ENCODE measurements around the gene ZMYND8.
"Not testable (repeated sequence)": the region's sequence is repeated elsewhere in the genome, so short reads cannot be mapped to it uniquely, and the experiment has no call there.

Gene ZMYND8

GRCh38 chr20:47310729-47311128, 45.8 kb downstream of the ZMYND8 start:
- no peak for DNase-seq (ENCODE audit: low read depth)

GRCh38 chr20:47309806-47310426, 46.6 kb downstream of the ZMYND8 start:
- no peak for DNase-seq (ENCODE audit: low read depth)

GRCh38 chr20:47309394-47309793, 47.1 kb downstream of the ZMYND8 start:
- DNase-seq (ENCODE audit: low read depth), result no peak

DNA sequence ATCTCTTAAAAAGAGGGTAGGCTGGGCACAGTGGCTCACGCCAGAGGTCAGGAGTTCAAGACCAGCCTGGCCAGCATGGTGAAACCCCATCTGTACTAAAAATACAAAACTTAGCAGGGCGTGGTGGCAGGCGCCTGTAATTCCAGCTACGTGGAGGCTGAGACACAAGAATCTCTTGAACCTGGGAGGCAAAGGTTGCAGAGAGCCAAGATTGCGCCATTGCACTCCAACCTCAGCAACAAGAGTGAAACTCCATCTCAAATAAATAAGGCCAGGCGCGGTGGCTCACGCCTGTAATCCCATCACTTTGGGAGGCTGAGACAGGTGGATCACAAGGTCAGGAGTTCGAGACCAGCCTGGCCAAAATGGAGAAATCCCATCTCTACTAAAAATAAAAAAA, 48.9 kb downstream of the ZMYND8 start:
- DNase-seq (ENCODE audit: low read depth), result not testable (repeated sequence)

DNA sequence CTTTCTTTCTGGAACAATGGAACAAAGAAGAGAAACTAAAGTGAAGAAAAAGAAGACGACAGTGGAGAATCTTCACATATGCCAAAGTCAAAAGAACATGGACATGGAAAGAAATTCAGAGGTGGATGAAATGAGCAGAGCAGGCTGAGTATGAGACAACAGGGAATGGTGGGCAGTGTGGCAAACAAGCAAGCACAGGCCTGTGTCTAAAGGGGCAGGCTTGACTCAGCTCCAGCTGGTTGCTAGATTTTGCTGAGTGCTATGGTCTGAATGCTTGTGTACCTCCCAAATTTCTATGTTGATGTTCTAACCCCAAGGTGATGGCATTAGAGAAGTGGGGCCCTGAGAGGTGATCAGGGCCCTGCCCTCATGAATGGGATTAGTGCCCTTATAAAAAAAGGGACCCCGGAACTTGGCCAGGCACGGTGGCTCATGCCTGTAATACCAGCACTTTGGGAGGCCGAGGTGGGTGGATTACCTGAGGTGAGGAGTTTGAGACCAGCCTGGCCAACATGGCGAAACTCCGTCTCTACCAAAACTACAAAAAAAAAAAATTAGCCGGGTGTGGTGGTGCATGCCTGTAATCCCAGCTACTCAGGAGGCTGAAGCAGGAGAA, 49.6 kb downstream of the ZMYND8 start:
- no peak for DNase-seq (ENCODE audit: low read depth)

- DNase-seq (ENCODE audit: low read depth), result no peak
Measured at GRCh38 chr20:47306095-47306494, 50.4 kb downstream of the ZMYND8 start.

GRCh38 chr20:47305667-47306066, 50.8 kb downstream of the ZMYND8 start:
- no peak for DNase-seq (ENCODE audit: low read depth)

DNA sequence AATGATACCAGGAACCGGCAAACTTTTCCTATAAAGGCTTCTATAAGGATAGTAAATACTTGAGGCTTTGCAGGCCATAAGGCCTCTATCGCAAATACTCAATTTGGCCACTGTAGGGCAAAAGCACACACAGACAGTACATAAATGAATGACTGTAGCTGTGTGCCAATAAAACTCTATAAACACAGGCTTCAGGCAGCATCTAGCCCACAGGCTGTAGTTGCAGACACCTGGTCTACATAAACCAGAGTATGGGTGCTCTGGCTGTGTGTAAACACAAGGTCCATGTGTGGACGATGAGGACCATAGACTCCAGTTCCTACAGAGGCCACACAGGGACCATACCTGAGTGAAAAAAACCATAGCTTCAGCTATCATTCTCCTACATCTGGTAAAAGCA, 52.2 kb downstream of the ZMYND8 start:
- no peak for DNase-seq (ENCODE audit: low read depth)

DNA sequence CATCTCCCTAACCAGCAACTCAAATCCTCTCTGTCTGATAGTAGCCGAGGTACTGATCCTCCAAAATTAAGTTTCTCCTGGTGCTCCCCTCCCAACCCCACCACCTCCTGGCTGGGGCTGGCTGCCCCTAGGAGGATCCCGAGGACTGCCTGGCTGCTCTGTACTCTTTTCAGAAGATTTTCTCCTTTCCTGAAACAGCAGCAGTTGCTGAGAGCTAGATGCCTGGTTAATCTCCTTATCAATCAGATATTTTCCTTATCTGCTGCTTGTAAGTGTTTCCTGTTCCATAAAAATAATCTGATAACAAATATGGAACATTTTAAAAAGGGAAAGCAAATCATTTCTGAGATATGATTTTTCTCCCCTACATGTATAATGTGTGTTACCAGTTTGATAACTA, 52.8 kb downstream of the ZMYND8 start:
- no peak for DNase-seq (ENCODE audit: low read depth)

DNA sequence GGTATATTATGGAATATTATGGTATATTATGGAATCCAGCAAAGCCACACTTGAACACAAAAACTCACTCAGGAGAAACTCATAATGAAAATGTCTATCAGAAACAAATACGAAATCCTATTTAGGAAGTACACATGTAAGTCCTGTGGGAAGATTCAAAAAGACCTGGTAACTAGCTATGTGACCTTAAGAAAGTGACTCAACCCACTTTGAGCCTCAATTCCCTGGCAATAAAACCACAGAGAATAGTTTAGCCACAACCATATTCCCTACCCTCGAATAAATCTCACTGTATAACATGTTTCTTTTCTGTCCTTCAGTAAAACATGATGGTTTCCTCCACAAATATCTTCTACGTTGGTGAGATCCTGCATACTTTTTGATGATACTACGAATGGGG, 56.4 kb downstream of the ZMYND8 start:
- DNase-seq (ENCODE audit: low read depth), result no peak

DNA sequence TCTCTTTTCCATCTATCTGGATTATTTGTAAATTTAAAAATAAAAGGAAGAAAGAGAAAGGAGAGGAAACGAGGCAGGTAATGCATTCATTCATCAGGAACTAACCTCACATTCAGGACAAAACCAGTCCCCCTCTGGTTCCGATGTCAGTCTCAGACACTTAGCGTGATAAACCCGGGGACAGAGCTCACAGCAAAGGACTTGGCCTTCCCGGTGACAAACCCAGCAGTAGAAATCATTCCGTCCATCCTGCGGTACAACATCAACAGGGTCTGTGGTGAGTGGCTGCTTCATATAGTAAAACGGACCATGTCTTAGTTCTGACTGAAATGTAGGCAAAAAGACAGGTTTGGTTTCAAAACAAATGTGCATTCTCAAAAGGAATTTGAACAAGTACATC, 57.9 kb downstream of the ZMYND8 start:
- no peak for DNase-seq (ENCODE audit: low read depth)

- DNase-seq (ENCODE audit: low read depth), result no peak
Measured at GRCh38 chr20:47297746-47298145, 58.8 kb downstream of the ZMYND8 start.

GRCh38 chr20:47296950-47297349, 59.5 kb downstream of the ZMYND8 start:
- DNase-seq (ENCODE audit: low read depth), result no peak

- no peak for DNase-seq (ENCODE audit: low read depth)
Measured at GRCh38 chr20:47295921-47296426, 60.5 kb downstream of the ZMYND8 start.

- DNase-seq (ENCODE audit: low read depth), result no peak
Measured at GRCh38 chr20:47295129-47295813, 61.2 kb downstream of the ZMYND8 start.

DNA sequence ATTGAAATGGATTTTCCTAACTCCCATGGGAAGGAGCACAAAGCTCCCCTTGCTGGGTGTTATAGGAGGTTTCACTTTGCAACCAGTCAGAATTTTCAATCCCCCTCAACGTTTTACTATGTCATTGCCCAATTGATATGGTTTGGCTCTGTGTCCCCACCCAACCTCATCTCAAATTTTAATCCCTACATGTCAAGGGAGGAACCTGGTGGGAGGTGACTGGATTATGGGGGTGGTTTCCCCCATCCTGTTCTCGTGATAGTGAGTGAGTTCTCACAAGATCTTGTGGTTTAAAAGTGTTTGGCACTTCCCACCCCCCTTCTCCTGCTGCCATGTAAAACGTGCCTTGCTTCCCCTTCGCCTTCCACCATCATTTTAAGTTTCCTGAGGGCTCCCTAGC, 62.9 kb downstream of the ZMYND8 start:
- no peak for DNase-seq (ENCODE audit: low read depth)

- no peak for DNase-seq (ENCODE audit: low read depth)
Measured at GRCh38 chr20:47292581-47292980, 63.9 kb downstream of the ZMYND8 start.

DNA sequence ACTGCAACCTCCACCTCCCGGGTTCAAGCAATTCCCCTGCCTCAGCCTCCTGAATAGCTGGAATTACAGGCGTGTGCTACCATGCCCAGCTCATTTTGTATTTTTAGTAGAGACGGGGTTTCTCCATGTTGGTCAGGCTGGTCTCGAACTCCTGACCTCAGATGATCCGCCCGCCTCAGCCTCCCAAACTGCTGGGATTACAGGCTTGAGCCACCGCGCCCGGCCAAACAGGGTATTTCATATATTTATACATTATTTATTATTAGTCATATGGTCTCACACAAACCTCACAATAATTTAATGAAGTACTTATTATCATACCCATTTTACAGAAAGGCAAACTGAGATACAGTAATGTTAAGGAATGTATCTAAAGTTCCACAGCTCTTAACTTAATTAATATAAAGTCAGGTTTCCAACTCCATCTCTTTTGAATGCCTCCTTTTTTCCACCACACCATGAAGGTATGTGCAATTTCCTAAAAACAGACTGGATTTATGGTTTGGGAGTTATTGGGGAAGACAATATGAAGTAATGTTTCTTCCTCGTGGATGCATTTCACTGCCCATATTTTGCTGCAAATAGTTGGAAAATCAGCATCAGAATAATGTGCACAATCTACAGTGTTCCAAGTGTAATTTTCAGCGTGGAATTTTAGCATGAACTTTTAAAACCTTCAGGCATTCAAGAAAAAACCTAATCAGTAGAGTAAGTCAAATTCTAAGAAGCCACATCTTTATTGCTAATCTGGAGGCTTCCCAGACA, 65.7 kb downstream of the ZMYND8 start:
- no peak for DNase-seq (ENCODE audit: low read depth)

- DNase-seq (ENCODE audit: low read depth), result no peak
Measured at GRCh38 chr20:47290008-47290407, 66.5 kb downstream of the ZMYND8 start.

DNA sequence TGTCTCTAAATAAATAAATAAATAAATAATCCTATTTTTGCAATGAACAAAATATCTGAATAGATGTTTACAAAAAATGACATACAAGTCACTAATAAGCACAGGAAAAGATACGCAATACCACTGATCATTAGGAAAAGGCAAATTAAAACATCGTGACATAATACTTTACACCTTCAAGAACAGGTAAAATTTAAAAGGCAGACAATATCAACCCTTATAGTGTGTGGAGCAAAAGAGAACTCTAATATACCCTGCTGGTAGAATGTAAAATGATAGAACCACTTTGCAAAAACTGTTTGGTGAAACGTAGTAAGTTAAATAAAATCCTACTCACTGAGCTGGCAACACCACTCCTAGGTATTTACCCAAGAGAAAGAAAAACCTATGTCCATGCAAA, 67.4 kb downstream of the ZMYND8 start:
- no peak for DNase-seq (ENCODE audit: low read depth)

- DNase-seq (ENCODE audit: low read depth), result not testable (repeated sequence)
Measured at GRCh38 chr20:47288530-47288929, 68.0 kb downstream of the ZMYND8 start.

- no peak for DNase-seq (ENCODE audit: low read depth)
Measured at GRCh38 chr20:47287609-47288144, 68.8 kb downstream of the ZMYND8 start.
